ENCODE measurements around the gene ZBTB45. TPM values are rescaled to one million over a fixed set of nuclear protein-coding genes. Genes with fewer than 3 reads are reported as not detected.
A peak's percentile ranks its signal among the peaks of the same experiment; 100 is the strongest.

Gene ZBTB45
- total RNA-seq, 1 experiment from 2014 or later = 19.7 TPM

GRCh38 chr19:58555369-58555885, 35.8 kb upstream of the ZBTB45 start:
- TF ChIP-seq TCF7 (CRISPR knock-in tag; IDR thresholded peaks at IDR 0.05; ENCODE audit: low read depth) (no peak), NFATC4 (CRISPR knock-in tag; IDR thresholded peaks at IDR 0.05) (no peak), ELF4 (CRISPR knock-in tag; IDR thresholded peaks at IDR 0.05; ENCODE audit: low read depth) (no peak), SOX15 (CRISPR knock-in tag; IDR thresholded peaks at IDR 0.05) (no peak), ATF6 (CRISPR knock-in tag; IDR thresholded peaks at IDR 0.05) (no peak), CTCF (IDR thresholded peaks at IDR 0.05) (no peak)
- Mint-ChIP-seq H3K4me3 (peak overlapping the region; percentile 91), H3K27me3 (ENCODE audit: low read depth) (peaks cover 12% of the 10 kb centered on the region), H3K9me3 (no peaks in the 10 kb centered on the region), H3K27ac (peak overlapping the region; percentile 99), H3K36me3 (peaks cover 41% of the 10 kb centered on the region), H3K4me1 (peaks cover 35% of the 10 kb centered on the region)
- DNase-seq (ENCODE audit: low spot score) (no peak), ATAC-seq (no peak)
- ChIA-PET POLR2A (interaction anchor here (0.6 to 3.8 kb wide), 7 partner anchors 11 to 56 kb away, joined by 3 to 34 read pairs (median 6); partner anchors contain the start of genes TRIM28 and ZBTB45), CTCF (interaction anchor here (1.2 to 3.4 kb wide), 4 partner anchors 12 to 42 kb away, joined by 6 to 38 read pairs (median 19); partner anchors contain the start of genes TRIM28 and ZBTB45)

- H3K4me1 Mint-ChIP-seq = peaks cover 33% of the 10 kb centered on the region
- H3K9me3 Mint-ChIP-seq = no peaks in the 10 kb centered on the region
- DNase-seq (ENCODE audit: low spot score) (peak; percentile 99), ATAC-seq (peak; percentile 38)
- peak within 1 kb of the TSS; percentile 91 for H3K4me3 Mint-ChIP-seq
- ChIA-PET CTCF (interaction anchor here (1.2 to 3.4 kb wide), 4 partner anchors 11 to 41 kb away, joined by 6 to 38 read pairs (median 19); partner anchors contain the start of genes TRIM28 and ZBTB45), POLR2A (interaction anchor here (0.9 to 3.8 kb wide), 7 partner anchors 10 to 55 kb away, joined by 3 to 34 read pairs (median 4); partner anchors contain the start of genes TRIM28 and ZBTB45)
- H3K36me3 Mint-ChIP-seq = peaks cover 46% of the 10 kb centered on the region
- peak within 1 kb of the TSS; percentile 99 for H3K27ac Mint-ChIP-seq
- peaks cover 5% of the 10 kb centered on the region; the same call in 1 of the 2 replicates for H3K27me3 Mint-ChIP-seq (ENCODE audit: low read depth)
- TF ChIP-seq HMGA2 (CRISPR knock-in tag; IDR thresholded peaks at IDR 0.05) (no peak; the same call in 1 of the 2 replicates), ZNF532 (CRISPR knock-in tag; IDR thresholded peaks at IDR 0.05; ENCODE audit: borderline replicate concordance) (peak; percentile 87), ZNF281 (CRISPR knock-in tag; IDR thresholded peaks at IDR 0.05) (0 out of 2 replicates have a peak, but pooled peaks have one; percentile 21), SP1 (CRISPR knock-in tag; conservative IDR thresholded peaks at IDR 0.05) (peak; percentile 88), GTF2I (CRISPR knock-in tag; conservative IDR thresholded peaks at IDR 0.05) (0 out of 2 replicates have a peak, but pooled peaks have one; percentile 6), NFE2L1 (CRISPR knock-in tag; IDR thresholded peaks at IDR 0.05) (peak; percentile 74), CREM (CRISPR knock-in tag; IDR thresholded peaks at IDR 0.05) (peak; percentile 90), TEAD4 (CRISPR knock-in tag; IDR thresholded peaks at IDR 0.05) (no peak), USF2 (CRISPR knock-in tag; IDR thresholded peaks at IDR 0.05) (peak; percentile 50; the same call in 1 of the 2 replicates), FOXP4 (CRISPR knock-in tag; IDR thresholded peaks at IDR 0.05) (peak; percentile 70), IRF2 (CRISPR knock-in tag; IDR thresholded peaks at IDR 0.05; ENCODE audit: borderline replicate concordance, low read depth) (no peak)
Observed at GRCh38 chr19:58554494-58555368, 35.1 kb upstream of the ZBTB45 start, which contains the start of gene CHMP2A. Gene CHMP2A, minus strand, starts transcription at chr19:58555105. Its CDS starts 893 bp downstream, at chr19:58554212.

Measured in WTC11 (cell line).